ENCODE data around the gene ZFP36. TPM values are rescaled to one million over a fixed set of nuclear protein-coding genes. Genes with fewer than 3 reads are reported as not detected.

Gene ZFP36
- total and polyA plus RNA-seq, 2 of the 8 experiments (the other 6 are each of a cell fraction or from before 2014, with no cell fraction given): 4.0 to 10.9 TPM

- TF ChIP-seq, protein P1, sequence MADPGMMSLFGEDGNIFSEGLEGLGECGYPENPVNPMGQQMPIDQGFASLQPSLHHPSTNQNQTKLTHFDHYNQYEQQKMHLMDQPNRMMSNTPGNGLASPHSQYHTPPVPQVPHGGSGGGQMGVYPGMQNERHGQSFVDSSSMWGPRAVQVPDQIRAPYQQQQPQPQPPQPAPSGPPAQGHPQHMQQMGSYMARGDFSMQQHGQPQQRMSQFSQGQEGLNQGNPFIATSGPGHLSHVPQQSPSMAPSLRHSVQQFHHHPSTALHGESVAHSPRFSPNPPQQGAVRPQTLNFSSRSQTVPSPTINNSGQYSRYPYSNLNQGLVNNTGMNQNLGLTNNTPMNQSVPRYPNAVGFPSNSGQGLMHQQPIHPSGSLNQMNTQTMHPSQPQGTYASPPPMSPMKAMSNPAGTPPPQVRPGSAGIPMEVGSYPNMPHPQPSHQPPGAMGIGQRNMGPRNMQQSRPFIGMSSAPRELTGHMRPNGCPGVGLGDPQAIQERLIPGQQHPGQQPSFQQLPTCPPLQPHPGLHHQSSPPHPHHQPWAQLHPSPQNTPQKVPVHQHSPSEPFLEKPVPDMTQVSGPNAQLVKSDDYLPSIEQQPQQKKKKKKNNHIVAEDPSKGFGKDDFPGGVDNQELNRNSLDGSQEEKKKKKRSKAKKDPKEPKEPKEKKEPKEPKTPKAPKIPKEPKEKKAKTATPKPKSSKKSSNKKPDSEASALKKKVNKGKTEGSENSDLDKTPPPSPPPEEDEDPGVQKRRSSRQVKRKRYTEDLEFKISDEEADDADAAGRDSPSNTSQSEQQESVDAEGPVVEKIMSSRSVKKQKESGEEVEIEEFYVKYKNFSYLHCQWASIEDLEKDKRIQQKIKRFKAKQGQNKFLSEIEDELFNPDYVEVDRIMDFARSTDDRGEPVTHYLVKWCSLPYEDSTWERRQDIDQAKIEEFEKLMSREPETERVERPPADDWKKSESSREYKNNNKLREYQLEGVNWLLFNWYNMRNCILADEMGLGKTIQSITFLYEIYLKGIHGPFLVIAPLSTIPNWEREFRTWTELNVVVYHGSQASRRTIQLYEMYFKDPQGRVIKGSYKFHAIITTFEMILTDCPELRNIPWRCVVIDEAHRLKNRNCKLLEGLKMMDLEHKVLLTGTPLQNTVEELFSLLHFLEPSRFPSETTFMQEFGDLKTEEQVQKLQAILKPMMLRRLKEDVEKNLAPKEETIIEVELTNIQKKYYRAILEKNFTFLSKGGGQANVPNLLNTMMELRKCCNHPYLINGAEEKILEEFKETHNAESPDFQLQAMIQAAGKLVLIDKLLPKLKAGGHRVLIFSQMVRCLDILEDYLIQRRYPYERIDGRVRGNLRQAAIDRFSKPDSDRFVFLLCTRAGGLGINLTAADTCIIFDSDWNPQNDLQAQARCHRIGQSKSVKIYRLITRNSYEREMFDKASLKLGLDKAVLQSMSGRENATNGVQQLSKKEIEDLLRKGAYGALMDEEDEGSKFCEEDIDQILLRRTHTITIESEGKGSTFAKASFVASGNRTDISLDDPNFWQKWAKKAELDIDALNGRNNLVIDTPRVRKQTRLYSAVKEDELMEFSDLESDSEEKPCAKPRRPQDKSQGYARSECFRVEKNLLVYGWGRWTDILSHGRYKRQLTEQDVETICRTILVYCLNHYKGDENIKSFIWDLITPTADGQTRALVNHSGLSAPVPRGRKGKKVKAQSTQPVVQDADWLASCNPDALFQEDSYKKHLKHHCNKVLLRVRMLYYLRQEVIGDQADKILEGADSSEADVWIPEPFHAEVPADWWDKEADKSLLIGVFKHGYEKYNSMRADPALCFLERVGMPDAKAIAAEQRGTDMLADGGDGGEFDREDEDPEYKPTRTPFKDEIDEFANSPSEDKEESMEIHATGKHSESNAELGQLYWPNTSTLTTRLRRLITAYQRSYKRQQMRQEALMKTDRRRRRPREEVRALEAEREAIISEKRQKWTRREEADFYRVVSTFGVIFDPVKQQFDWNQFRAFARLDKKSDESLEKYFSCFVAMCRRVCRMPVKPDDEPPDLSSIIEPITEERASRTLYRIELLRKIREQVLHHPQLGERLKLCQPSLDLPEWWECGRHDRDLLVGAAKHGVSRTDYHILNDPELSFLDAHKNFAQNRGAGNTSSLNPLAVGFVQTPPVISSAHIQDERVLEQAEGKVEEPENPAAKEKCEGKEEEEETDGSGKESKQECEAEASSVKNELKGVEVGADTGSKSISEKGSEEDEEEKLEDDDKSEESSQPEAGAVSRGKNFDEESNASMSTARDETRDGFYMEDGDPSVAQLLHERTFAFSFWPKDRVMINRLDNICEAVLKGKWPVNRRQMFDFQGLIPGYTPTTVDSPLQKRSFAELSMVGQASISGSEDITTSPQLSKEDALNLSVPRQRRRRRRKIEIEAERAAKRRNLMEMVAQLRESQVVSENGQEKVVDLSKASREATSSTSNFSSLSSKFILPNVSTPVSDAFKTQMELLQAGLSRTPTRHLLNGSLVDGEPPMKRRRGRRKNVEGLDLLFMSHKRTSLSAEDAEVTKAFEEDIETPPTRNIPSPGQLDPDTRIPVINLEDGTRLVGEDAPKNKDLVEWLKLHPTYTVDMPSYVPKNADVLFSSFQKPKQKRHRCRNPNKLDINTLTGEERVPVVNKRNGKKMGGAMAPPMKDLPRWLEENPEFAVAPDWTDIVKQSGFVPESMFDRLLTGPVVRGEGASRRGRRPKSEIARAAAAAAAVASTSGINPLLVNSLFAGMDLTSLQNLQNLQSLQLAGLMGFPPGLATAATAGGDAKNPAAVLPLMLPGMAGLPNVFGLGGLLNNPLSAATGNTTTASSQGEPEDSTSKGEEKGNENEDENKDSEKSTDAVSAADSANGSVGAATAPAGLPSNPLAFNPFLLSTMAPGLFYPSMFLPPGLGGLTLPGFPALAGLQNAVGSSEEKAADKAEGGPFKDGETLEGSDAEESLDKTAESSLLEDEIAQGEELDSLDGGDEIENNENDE (IDR thresholded peaks at IDR 0.05; ENCODE audit: insufficient replicate concordance, low read length): no peak
- TF ChIP-seq MAFK (IDR thresholded peaks at IDR 0.05; ENCODE audit: low read depth, low read length) (no peak), POU5F1 (IDR thresholded peaks at IDR 0.05; ENCODE audit: low read depth, low read length) (no peak), FOSL1 (IDR thresholded peaks at IDR 0.05; ENCODE audit: insufficient read depth, low read depth, low read length) (no peak), TAF7 (optimal IDR thresholded peaks at IDR 0.05; ENCODE audit: borderline replicate concordance, low read depth, low read length) (no peak), CTBP2 (IDR thresholded peaks at IDR 0.05; ENCODE audit: borderline replicate concordance, insufficient read depth, insufficient read length, low read length) (peak; percentile 83), PHF8 (conservative IDR thresholded peaks at IDR 0.05; ENCODE audit: low read depth, low read length) (no peak), JUN (IDR thresholded peaks at IDR 0.05; ENCODE audit: low read depth, low read length) (no peak)
- TF ChIP-seq, protein P2, sequence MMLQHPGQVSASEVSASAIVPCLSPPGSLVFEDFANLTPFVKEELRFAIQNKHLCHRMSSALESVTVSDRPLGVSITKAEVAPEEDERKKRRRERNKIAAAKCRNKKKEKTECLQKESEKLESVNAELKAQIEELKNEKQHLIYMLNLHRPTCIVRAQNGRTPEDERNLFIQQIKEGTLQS (IDR thresholded peaks at IDR 0.05; ENCODE audit: insufficient read depth, low read depth, low read length): no peak
These were observed 21.9 kb downstream of the ZFP36 start (continued) for GRCh38 chr19:39428283-39429112.

Data from H1 (cell line).